Neural cell (in vitro differentiated cells): ENCODE results near the gene PPP1R2B. TPM values are rescaled to one million over a fixed set of nuclear protein-coding genes. Genes with fewer than 3 reads are reported as not detected.
"Not testable (repeated sequence)": the region's sequence is repeated elsewhere in the genome, so short reads cannot be mapped to it uniquely, and the experiment has no call there.

ENCODE experiments used
- H2AFZ ChIP-seq: fragments of 200-600, 300-800 bp; sonication (generic), shearing (Covaris generic); 2 replicates; pipeline ENCODE4 v1.6.0; 2014; ENCODE audit warnings: low read depth, mild to moderate bottlenecking, antibody characterized with exemption, low read length, moderate library complexity
- H3F3A ChIP-seq: fragments of 200-600 bp; shearing (Covaris generic); 2 replicates; pipeline ENCODE4 v1.6.1; 2016; ENCODE audit warnings: mild to moderate bottlenecking, moderate library complexity, mixed read lengths, antibody characterized with exemption, low read length; ENCODE audit not compliant: insufficient read depth, poor library complexity, severe bottlenecking
- H3K27ac ChIP-seq: fragments of 200-600, 300-800 bp; sonication (generic), shearing (Covaris generic); 2 replicates; pipeline ENCODE4 v1.5.1; 2014; ENCODE audit warnings: mild to moderate bottlenecking, low read length, moderate library complexity
- H3K27me3 ChIP-seq: fragments of 300-800, 200-600 bp; sonication (generic), shearing (Covaris generic); 2 replicates; pipeline ENCODE4 v1.6.0; 2014; ENCODE audit warnings: mild to moderate bottlenecking, low read depth, low read length, moderate library complexity; ENCODE audit not compliant: insufficient read depth
- H3K36me3 ChIP-seq: fragments of 300-800, 200-600 bp; sonication (generic), shearing (Covaris generic); 2 replicates; pipeline ENCODE4 v1.5.1; 2014; ENCODE audit warnings: mild to moderate bottlenecking, antibody characterized with exemption, low read length, moderate library complexity; ENCODE audit not compliant: insufficient read depth
- H3K4me2 ChIP-seq: fragments of 300-800, 200-600 bp; sonication (generic), shearing (Covaris generic); 2 replicates; pipeline ENCODE4 v1.6.0; 2014; ENCODE audit warnings: mild to moderate bottlenecking, low read length
- H3K4me3 ChIP-seq: fragments of 300-800, 200-600 bp; sonication (generic), shearing (Covaris generic); 2 replicates; pipeline ENCODE4 v1.5.1; 2014; ENCODE audit warnings: mild to moderate bottlenecking, low read length, moderate library complexity
- H3K79me2 ChIP-seq: fragments of 200-600 bp; shearing (Covaris generic); replicated peaks from 2 replicates; pipeline ENCODE4 v1.6.0; 2014; ENCODE audit warnings: mild to moderate bottlenecking, low read length, moderate library complexity; ENCODE audit not compliant: insufficient read depth
- H3K9ac ChIP-seq: fragments of 300-800, 200-600 bp; sonication (generic), shearing (Covaris generic); 2 replicates; pipeline ENCODE4 v1.6.1; 2016; ENCODE audit warnings: mild to moderate bottlenecking, low read length, mixed read lengths
- H3K9me2 ChIP-seq: fragments of 200-600 bp; shearing (Covaris generic); 2 replicates; pipeline ENCODE4 v1.6.1; 2016; ENCODE audit warnings: mild to moderate bottlenecking, low read length, mixed read lengths; ENCODE audit not compliant: insufficient read depth
- H3K9me3 ChIP-seq: fragments of 200-600, 300-800 bp; sonication (generic), shearing (Covaris generic); 2 replicates; pipeline ENCODE4 v1.6.1; 2016; ENCODE audit warnings: mild to moderate bottlenecking, mixed run types, low read length, moderate library complexity, mixed read lengths
- H4K20me1 ChIP-seq: fragments of 200-600 bp; shearing (Covaris generic); 2 replicates; pipeline ENCODE4 v1.6.1; 2016; ENCODE audit warnings: mild to moderate bottlenecking, mixed run types; ENCODE audit not compliant: insufficient read depth
- CTCF ChIP-seq: fragments of 450-650 bp; IDR thresholded peaks from 2 replicates; pipeline ENCODE4 v1.5.1; 2014; ENCODE audit warnings: antibody characterized with exemption, mild to moderate bottlenecking, moderate library complexity; ENCODE audit not compliant: poor library complexity, severe bottlenecking
- EP300 ChIP-seq: fragments of 450-650 bp; conservative IDR thresholded peaks from 2 replicates; pipeline ENCODE4 v1.6.1; 2014; ENCODE audit warnings: antibody characterized with exemption, mild to moderate bottlenecking, moderate library complexity; ENCODE audit not compliant: poor library complexity, severe bottlenecking
- EZH2 ChIP-seq: fragments of 200-600, 300-800 bp; shearing (Covaris generic), sonication (generic); IDR thresholded peaks from 2 replicates; pipeline ENCODE4 v1.6.1; 2014; ENCODE audit warnings: antibody characterized with exemption, low read length, borderline replicate concordance, mild to moderate bottlenecking; ENCODE audit not compliant: insufficient read depth, poor library complexity, severe bottlenecking
- MXI1 ChIP-seq: fragments of 450-650 bp; conservative IDR thresholded peaks from 2 replicates; pipeline ENCODE4 v1.6.1; 2014; ENCODE audit warnings: antibody characterized with exemption, mild to moderate bottlenecking; ENCODE audit not compliant: poor library complexity, severe bottlenecking
- POLR2AphosphoS5 ChIP-seq: IDR thresholded peaks from 2 replicates; pipeline ENCODE4 v1.6.1; 2012
- RAD21 ChIP-seq: fragments of 450-650 bp; conservative IDR thresholded peaks from 2 replicates; pipeline ENCODE4 v1.6.1; 2014; ENCODE audit warnings: antibody characterized with exemption, mild to moderate bottlenecking, moderate library complexity
- SMC3 ChIP-seq: fragments of 450-650 bp; conservative IDR thresholded peaks from 2 replicates; pipeline ENCODE4 v1.6.1; 2014; ENCODE audit warnings: antibody characterized with exemption, mild to moderate bottlenecking, moderate library complexity; ENCODE audit not compliant: poor library complexity
- TAF1 ChIP-seq: IDR thresholded peaks from 2 replicates; pipeline ENCODE4 v1.6.1; 2012; ENCODE audit warnings: low read depth
- polyA plus RNA-seq: library from polyadenylated mRNA; depleted of rRNA; stranded (reverse); fragments of >200 nt; gene quantifications from 2 replicates; pipeline ENCODE4 v1.2.3, GENCODE V29; 2014

Gene PPP1R2B
- polyA plus RNA-seq, 1 donor from 2014 or later = not detected

GRCh38 chr5:156841737-156842136 is 8.4 kb upstream of the PPP1R2B start:
- Histone ChIP-seq H3K9ac (no peak overlapping the region), H3K9me2 (no peaks in the 10 kb centered on the region), H3K4me3 (no peak overlapping the region), H3K36me3 (no peaks in the 10 kb centered on the region), H3K4me2 (no peak overlapping the region), H3K9me3 (no peaks in the 10 kb centered on the region), H3K27me3 (no peaks in the 10 kb centered on the region), H2AFZ (no peak overlapping the region), H4K20me1 (no peaks in the 10 kb centered on the region), H3K79me2 (no peaks in the 10 kb centered on the region), H3F3A (no peaks in the 10 kb centered on the region), H3K27ac (no peak overlapping the region)
- no peak for TF ChIP-seq TAF1
- no peak for TF ChIP-seq EZH2
- no peak for TF ChIP-seq CTCF
- TF ChIP-seq EP300 = no peak
- no peak for TF ChIP-seq SMC3

- no peaks in the 10 kb centered on the region for H3K27me3 ChIP-seq
- H3K4me2 ChIP-seq = no peak overlapping the region
- H3K9ac ChIP-seq = no peak overlapping the region
- H2AFZ ChIP-seq = no peak overlapping the region
- H3K4me3 ChIP-seq = no peak overlapping the region
- no peaks in the 10 kb centered on the region for H3K9me3 ChIP-seq
- H3K36me3 ChIP-seq = no peaks in the 10 kb centered on the region
- no peak for TF ChIP-seq CTCF
- TF ChIP-seq EZH2 = no peak
- TF ChIP-seq POLR2AphosphoS5 = no peak
- TF ChIP-seq MXI1 = no peak
- no peak for TF ChIP-seq SMC3
- TF ChIP-seq TAF1 = no peak
- TF ChIP-seq RAD21 = no peak
- no peak for TF ChIP-seq EP300
- H3K79me2 ChIP-seq = no peaks in the 10 kb centered on the region
- H3K9me2 ChIP-seq = no peaks in the 10 kb centered on the region
- H3F3A ChIP-seq = no peaks in the 10 kb centered on the region
- H3K27ac ChIP-seq = no peak overlapping the region
- H4K20me1 ChIP-seq = no peaks in the 10 kb centered on the region
Measured at GRCh38 chr5:156846914-156847313, 3.2 kb upstream of the PPP1R2B start.

GRCh38 chr5:156848447-156848846 is 1.6 kb upstream of the PPP1R2B start:
- not testable (repeated sequence) for H3F3A ChIP-seq, H3K27ac ChIP-seq, H3K9ac ChIP-seq, H3K4me3 ChIP-seq, H3K36me3 ChIP-seq, H2AFZ ChIP-seq, H3K9me3 ChIP-seq, H3K27me3 ChIP-seq, H4K20me1 ChIP-seq, H3K4me2 ChIP-seq, H3K79me2 ChIP-seq, H3K9me2 ChIP-seq
